OCI-LY7 (cell line): ENCODE measurements around the gene USP24.

Experiments used
- CTCF ChIP-seq: fragments of 200-600 bp; sonication (generic); conservative IDR thresholded peaks from 2 replicates; pipeline ENCODE4 v1.5.1; 2014; ENCODE audit warnings: mild to moderate bottlenecking, antibody characterized with exemption, low read length, moderate library complexity, mixed read lengths
- EZH2phosphoT487 ChIP-seq: fragments of 200-600 bp; sonication (generic); IDR thresholded peaks from 2 replicates; pipeline ENCODE4 v1.6.1; 2018; ENCODE audit warnings: low read depth, borderline replicate concordance, mild to moderate bottlenecking, mixed run types, antibody characterized with exemption, low read length, moderate library complexity, mixed read lengths

- TF ChIP-seq CTCF, result no peak
- no peak for TF ChIP-seq EZH2phosphoT487
Measured at GRCh38 chr1:55255901-55256300, 40.7 kb upstream of the USP24 start.
